Endothelial cell of umbilical vein (primary cell): Measurements from ENCODE around the gene TRABD. TPM values are rescaled to one million over a fixed set of nuclear protein-coding genes. Genes with fewer than 3 reads are reported as not detected.

ENCODE experiments used
- BruUV-seq: library from RNA; stranded (reverse); fragments of 400-500 nt; replicated peaks from 2 replicates; lab custom pipeline; 2021; lab: Mats Ljungman, UMichigan
- CTCF ChIA-PET: fragments of 300-600, 350-600 bp; sonication (Branson Sonifier 250); formaldehyde crosslinking; loops from one replicate; lab custom pipeline; 2021; ENCODE audit warnings: antibody characterized with exemption, inconsistent platforms; lab: Charles Lee
- POLR2A ChIA-PET: fragments of 300-600, 350-600 bp; sonication (Branson Sonifier 250); formaldehyde crosslinking; loops from one replicate; lab custom pipeline; 2021; ENCODE audit warnings: antibody characterized with exemption, inconsistent platforms; lab: Charles Lee
- DNase-seq: peaks from one replicate; pipeline ENCODE4 v3.0.0-alpha.2; 2011; ENCODE audit warnings: low read depth, low spot score
- FAIRE-seq: peaks from 2 replicates; lab custom pipeline; 2011; peaks lifted over from hg19 to GRCh38; lab: Jason Lieb, UNC
- H2AFZ ChIP-seq: 2 replicates; pipeline ENCODE4 v1.6.0; 2012; ENCODE audit warnings: low read depth, low read length, control low read depth, inconsistent platforms
- H3K27ac ChIP-seq: 2 replicates; pipeline ENCODE4 v1.5.1; 2011; ENCODE audit warnings: low read depth, mild to moderate bottlenecking, control low read depth, low read length, moderate library complexity; ENCODE audit not compliant: insufficient read depth
- H3K27me3 ChIP-seq, 2 experiments: 2 replicates each; pipeline versions ENCODE4 v1.6.0 to v1.6.1; 2011; ENCODE audit warnings: low read length in 2 of 2, mixed read lengths in 1 of 2; ENCODE audit not compliant: control insufficient read depth in 2 of 2, insufficient read depth in 2 of 2
- H3K36me3 ChIP-seq, 2 experiments: 2 replicates in 1 of 2; 3 replicates in 1 of 2; pipeline ENCODE4 v1.5.1; 2011; ENCODE audit warnings: low read length in 2 of 2, mild to moderate bottlenecking in 1 of 2, moderate library complexity in 1 of 2; ENCODE audit not compliant: control insufficient read depth in 2 of 2, insufficient read depth in 2 of 2; ENCODE audit errors: extremely low read depth in 1 of 2
- H3K4me1 ChIP-seq: 3 replicates; pipeline ENCODE4 v1.5.1; 2011; ENCODE audit warnings: mild to moderate bottlenecking, low read length; ENCODE audit not compliant: control insufficient read depth, insufficient read depth; ENCODE audit errors: extremely low read depth
- H3K4me2 ChIP-seq: 2 replicates; pipeline ENCODE4 v1.6.1; 2011; ENCODE audit warnings: low read length, control low read depth, mixed read lengths; ENCODE audit not compliant: insufficient read depth
- H3K4me3 ChIP-seq, 3 experiments: fragments of 200-600 bp in 1 of 3; sonication (generic), shearing (Covaris generic) in 1 of 3; replicated peaks in 1 of 3; 2 replicates each; pipeline ENCODE4 v1.5.1; 2011 to 2016; ENCODE audit warnings: control low read depth in 3 of 3, low read length in 3 of 3, mild to moderate bottlenecking in 2 of 3, inconsistent platforms in 1 of 3, low read depth in 1 of 3, moderate library complexity in 1 of 3; ENCODE audit not compliant: insufficient read depth in 1 of 3
- H3K79me2 ChIP-seq: 2 replicates; pipeline ENCODE4 v1.6.0; 2012; ENCODE audit warnings: low read length, inconsistent platforms; ENCODE audit not compliant: control insufficient read depth, insufficient read depth
- H3K9ac ChIP-seq: replicated peaks from 2 replicates; pipeline ENCODE3; 2011; ENCODE audit warnings: low read length, control low read depth; ENCODE audit not compliant: insufficient read depth; ENCODE audit errors: extremely low read depth
- H3K9me1 ChIP-seq: replicated peaks from 3 replicates; pipeline ENCODE4 v1.6.0; 2011; ENCODE audit warnings: mild to moderate bottlenecking, low read length; ENCODE audit not compliant: control insufficient read depth, insufficient read depth; ENCODE audit errors: extremely low read depth
- H3K9me3 ChIP-seq: replicated peaks from 2 replicates; pipeline ENCODE4 v1.5.1; 2012; ENCODE audit warnings: low read length, inconsistent platforms; ENCODE audit not compliant: control insufficient read depth, insufficient read depth
- H4K20me1 ChIP-seq: replicated peaks from 2 replicates; pipeline ENCODE3; 2011; ENCODE audit warnings: mild to moderate bottlenecking, low read length; ENCODE audit not compliant: control insufficient read depth, insufficient read depth; ENCODE audit errors: extremely low read depth
- EZH2 ChIP-seq: IDR thresholded peaks from 2 replicates; pipeline ENCODE4 v1.6.1; 2012; ENCODE audit warnings: borderline replicate concordance, low read depth, mild to moderate bottlenecking, moderate library complexity, low read length, inconsistent platforms; ENCODE audit not compliant: severe bottlenecking
- FOS ChIP-seq: IDR thresholded peaks from 2 replicates; pipeline ENCODE4 v1.6.1; 2011; ENCODE audit warnings: mild to moderate bottlenecking, low read length, moderate library complexity, borderline replicate concordance; ENCODE audit not compliant: insufficient read depth
- GATA2 ChIP-seq: IDR thresholded peaks from 2 replicates; pipeline ENCODE4 v1.7.0; 2011; ENCODE audit warnings: low read depth, mild to moderate bottlenecking, moderate library complexity, mixed read lengths, low read length; ENCODE audit not compliant: insufficient read length, insufficient read depth
- JUN ChIP-seq: IDR thresholded peaks from 2 replicates; pipeline ENCODE4 v1.6.1; 2011; ENCODE audit warnings: borderline replicate concordance, low read depth; ENCODE audit not compliant: insufficient read length, insufficient read depth
- MYC ChIP-seq: IDR thresholded peaks from one replicate; pipeline ENCODE4 v1.6.1; 2011; ENCODE audit warnings: mild to moderate bottlenecking, low read depth, low read length
- POLR2A ChIP-seq: IDR thresholded peaks from 2 replicates; pipeline ENCODE4 v1.6.1; 2012; ENCODE audit warnings: low read depth, mild to moderate bottlenecking, control low read depth, low read length
- POLR2AphosphoS5 ChIP-seq: IDR thresholded peaks from 2 replicates; pipeline ENCODE4 v1.6.1; 2012; ENCODE audit warnings: low read depth, mild to moderate bottlenecking, control low read depth, low read length, moderate library complexity; ENCODE audit not compliant: insufficient read depth
- dilution Hi-C: fragments of 300-500 bp; cut with MboI; formaldehyde crosslinking; loops from one replicate; pipeline ENCODE4 v1.15.0; 2019; ENCODE audit warnings: low sequenced_read_pairs; ENCODE audit not compliant: extremely low pct_ligation_motif_present
- intact Hi-C: fragments of 100-400 bp; cut with micrococcal nuclease; formaldehyde crosslinking; loops from one replicate; pipeline ENCODE4 v1.10.0; 2022
- polyA plus RNA-seq, 4 experiments: library from polyadenylated mRNA; depleted of rRNA in 3 of 4; stranded (reverse) in 3 of 4; unstranded in 1 of 4; fragments of >200 nt; gene quantifications; 2 replicates each; pipeline versions ENCODE4 v1.2.1 to v1.2.3, GENCODE V29; 2011 to 2012; ENCODE audit warnings: missing spikeins in 1 of 4
- total RNA-seq: library from RNA; stranded (reverse); gene quantifications from 2 replicates; pipeline ENCODE4 v1.2.3, GENCODE V29; 2021
- TF ChIP-seq, protein P1 (sequence below), 2 donors: IDR thresholded peaks; 1 replicate in 1 of 2; 2 replicates in 1 of 2; pipeline ENCODE4 v1.5.1; 2011; ENCODE audit warnings: low read length in 2 of 2, mild to moderate bottlenecking in 2 of 2, moderate library complexity in 2 of 2, control low read depth in 1 of 2, inconsistent platforms in 1 of 2, low read depth in 1 of 2; ENCODE audit not compliant: insufficient read depth in 1 of 2; ENCODE audit errors: extremely low read depth in 1 of 2
- TF ChIP-seq, protein P2 (sequence below): IDR thresholded peaks from 2 replicates; pipeline ENCODE4 v1.6.1; 2011; ENCODE audit not compliant: insufficient read depth, insufficient read length

Gene TRABD
- total and polyA plus RNA-seq, 2 donors (not counting 3 experiments of a cell fraction or from before 2014, with no cell fraction given): 46.8 to 48.4 TPM

DNA sequence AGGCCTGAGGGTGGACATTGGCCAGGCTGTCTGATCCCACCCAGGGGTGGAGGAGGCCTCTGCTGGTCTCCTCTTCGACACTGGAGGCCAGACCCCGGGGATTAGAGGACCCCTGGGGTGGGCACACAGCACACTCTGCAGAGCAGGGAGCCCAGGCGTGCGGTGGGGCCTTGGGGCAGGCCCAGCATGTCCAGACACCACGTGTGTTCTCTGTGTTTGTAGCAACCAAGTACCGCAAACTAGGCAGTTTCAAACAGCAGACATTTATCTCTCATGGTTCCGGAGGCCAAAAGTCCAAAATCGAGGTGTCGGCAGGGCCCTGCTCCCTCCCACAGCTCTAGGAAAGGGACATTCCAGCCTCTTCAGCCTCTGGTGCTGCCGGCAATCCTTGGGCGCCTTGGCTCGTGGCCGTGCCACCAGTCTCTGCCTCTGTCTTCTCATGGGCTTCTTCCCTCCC is 13.7 kb upstream of the TRABD start:
- H3K4me1 ChIP-seq: peaks cover 4% of the 10 kb centered on the region
- H3K4me3 ChIP-seq: no peak overlapping the region
- no peaks in the 10 kb centered on the region for H4K20me1 ChIP-seq
- ChIA-PET CTCF (no interaction called here), POLR2A (no interaction called here)
- dilution Hi-C loops: no loop called here
- no TSS peak for BruUV-seq
- H3K4me2 ChIP-seq: no peak overlapping the region
- no peaks in the 10 kb centered on the region for H3K9me3 ChIP-seq
- no peak for FAIRE-seq
- H2AFZ ChIP-seq: no peak overlapping the region
- no peak overlapping the region for H3K9ac ChIP-seq
- intact Hi-C loops: no loop called here
- DNase-seq: no peak
- no peaks in the 10 kb centered on the region for H3K9me1 ChIP-seq
- no peaks in the 10 kb centered on the region for H3K36me3 ChIP-seq
- H3K27me3 ChIP-seq: no peaks in the 10 kb centered on the region
- H3K27ac ChIP-seq: no peak overlapping the region
- no peaks in the 10 kb centered on the region for H3K79me2 ChIP-seq
- no peak for TF ChIP-seq FOS
- TF ChIP-seq, protein P1, sequence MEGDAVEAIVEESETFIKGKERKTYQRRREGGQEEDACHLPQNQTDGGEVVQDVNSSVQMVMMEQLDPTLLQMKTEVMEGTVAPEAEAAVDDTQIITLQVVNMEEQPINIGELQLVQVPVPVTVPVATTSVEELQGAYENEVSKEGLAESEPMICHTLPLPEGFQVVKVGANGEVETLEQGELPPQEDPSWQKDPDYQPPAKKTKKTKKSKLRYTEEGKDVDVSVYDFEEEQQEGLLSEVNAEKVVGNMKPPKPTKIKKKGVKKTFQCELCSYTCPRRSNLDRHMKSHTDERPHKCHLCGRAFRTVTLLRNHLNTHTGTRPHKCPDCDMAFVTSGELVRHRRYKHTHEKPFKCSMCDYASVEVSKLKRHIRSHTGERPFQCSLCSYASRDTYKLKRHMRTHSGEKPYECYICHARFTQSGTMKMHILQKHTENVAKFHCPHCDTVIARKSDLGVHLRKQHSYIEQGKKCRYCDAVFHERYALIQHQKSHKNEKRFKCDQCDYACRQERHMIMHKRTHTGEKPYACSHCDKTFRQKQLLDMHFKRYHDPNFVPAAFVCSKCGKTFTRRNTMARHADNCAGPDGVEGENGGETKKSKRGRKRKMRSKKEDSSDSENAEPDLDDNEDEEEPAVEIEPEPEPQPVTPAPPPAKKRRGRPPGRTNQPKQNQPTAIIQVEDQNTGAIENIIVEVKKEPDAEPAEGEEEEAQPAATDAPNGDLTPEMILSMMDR (IDR thresholded peaks at IDR 0.05; ENCODE audit: extremely low read depth in 1 of 2, insufficient read depth in 1 of 2, low read depth in 1 of 2, low read length in 2 of 2): no peak

DNA sequence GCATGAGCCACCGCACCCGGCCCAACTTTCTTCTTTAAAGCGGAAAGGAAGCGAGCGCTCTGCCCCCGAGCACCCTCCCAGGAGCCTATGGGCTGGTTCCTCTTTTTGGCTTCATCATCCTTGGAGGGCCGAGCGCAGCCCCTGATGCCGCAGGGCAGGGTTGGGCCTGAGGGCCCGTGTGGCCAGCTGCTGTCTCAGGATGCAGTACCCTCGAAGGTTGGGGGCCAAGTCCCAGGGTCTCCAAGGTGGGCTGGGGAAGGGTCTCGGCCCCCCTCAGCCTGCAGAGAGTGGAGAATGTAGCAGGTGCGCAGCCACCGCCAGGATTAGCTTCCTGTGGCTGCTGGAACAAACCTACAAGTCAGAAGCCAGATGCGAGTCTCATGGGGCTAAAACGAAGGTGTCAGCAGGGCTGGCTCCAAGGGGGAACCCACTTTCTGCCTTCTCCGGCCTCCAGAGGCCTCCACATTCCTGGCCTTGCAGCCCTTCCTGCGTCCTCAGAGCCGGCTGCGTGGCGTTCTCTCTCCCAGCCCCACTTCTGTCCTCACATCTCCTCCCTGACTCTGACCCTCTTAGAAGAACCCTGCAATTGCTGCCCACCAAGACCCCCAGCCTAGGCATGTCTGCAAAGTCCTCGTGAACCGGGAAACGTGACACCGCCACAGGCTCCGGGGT is 12.3 kb upstream of the TRABD start:
- Histone ChIP-seq H3K4me1 (peaks cover 4% of the 10 kb centered on the region), H3K4me3 (no peak overlapping the region), H3K27me3 (no peaks in the 10 kb centered on the region), H3K4me2 (no peak overlapping the region), H3K27ac (no peak overlapping the region), H3K9ac (no peak overlapping the region), H3K36me3 (no peaks in the 10 kb centered on the region), H2AFZ (no peak overlapping the region), H3K79me2 (no peaks in the 10 kb centered on the region), H3K9me3 (no peaks in the 10 kb centered on the region), H3K9me1 (no peaks in the 10 kb centered on the region), H4K20me1 (no peaks in the 10 kb centered on the region)
- intact Hi-C loops: no loop called here
- ChIA-PET POLR2A (no interaction called here), CTCF (no interaction called here)
- FAIRE-seq (no peak), DNase-seq (no peak)
- dilution Hi-C loops: no loop called here
- BruUV-seq: no TSS peak
- TF ChIP-seq POLR2AphosphoS5: no peak
- TF ChIP-seq GATA2: no peak
- TF ChIP-seq, protein P1 (IDR thresholded peaks at IDR 0.05; ENCODE audit: extremely low read depth in 1 of 2, insufficient read depth in 1 of 2, low read depth in 1 of 2, low read length in 2 of 2): no peak
- no peak for TF ChIP-seq FOS
- no peak for TF ChIP-seq JUN
- TF ChIP-seq POLR2A: no peak
- TF ChIP-seq EZH2: no peak
- TF ChIP-seq, protein P2, sequence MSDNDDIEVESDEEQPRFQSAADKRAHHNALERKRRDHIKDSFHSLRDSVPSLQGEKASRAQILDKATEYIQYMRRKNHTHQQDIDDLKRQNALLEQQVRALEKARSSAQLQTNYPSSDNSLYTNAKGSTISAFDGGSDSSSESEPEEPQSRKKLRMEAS: no peak
- TF ChIP-seq MYC: no peak
